WERI-Rb-1 (cell line): ENCODE results near the gene HLA-DPA1.

Source experiments
- DNase-seq: peaks from one replicate; pipeline ENCODE4 v3.0.0-alpha.2; 2020
- H3K27ac ChIP-seq: fragments of 250-450 bp; sonication (Bioruptor Pico); 2 replicates; pipeline ENCODE4 v1.5.1; 2020; ENCODE audit warnings: mild to moderate bottlenecking, moderate library complexity
- H3K27me3 ChIP-seq: fragments of 250-450 bp; sonication (Bioruptor Pico); 2 replicates; pipeline ENCODE4 v1.5.1; 2021; ENCODE audit warnings: mild to moderate bottlenecking, low read depth, moderate library complexity; ENCODE audit not compliant: insufficient read depth, severe bottlenecking
- H3K36me3 ChIP-seq: fragments of 250-450 bp; sonication (Bioruptor Pico); 2 replicates; pipeline ENCODE4 v1.5.1; 2020; ENCODE audit warnings: mild to moderate bottlenecking, moderate library complexity
- H3K4me3 ChIP-seq: 2 replicates; pipeline ENCODE4 v1.5.1; 2011; ENCODE audit warnings: low read depth, mild to moderate bottlenecking, control low read depth, low read length
- H3K9me3 ChIP-seq: fragments of 250-450 bp; sonication (Bioruptor Pico); 2 replicates; pipeline ENCODE4 v1.5.1; 2021; ENCODE audit warnings: mild to moderate bottlenecking, moderate library complexity; ENCODE audit not compliant: severe bottlenecking
- TF ChIP-seq, protein P1 (sequence below): IDR thresholded peaks from 2 replicates; pipeline ENCODE4 v1.5.1; 2011; ENCODE audit warnings: low read depth, mild to moderate bottlenecking, control low read depth, inconsistent platforms, low read length

HLA-DPA1 gene

DNA sequence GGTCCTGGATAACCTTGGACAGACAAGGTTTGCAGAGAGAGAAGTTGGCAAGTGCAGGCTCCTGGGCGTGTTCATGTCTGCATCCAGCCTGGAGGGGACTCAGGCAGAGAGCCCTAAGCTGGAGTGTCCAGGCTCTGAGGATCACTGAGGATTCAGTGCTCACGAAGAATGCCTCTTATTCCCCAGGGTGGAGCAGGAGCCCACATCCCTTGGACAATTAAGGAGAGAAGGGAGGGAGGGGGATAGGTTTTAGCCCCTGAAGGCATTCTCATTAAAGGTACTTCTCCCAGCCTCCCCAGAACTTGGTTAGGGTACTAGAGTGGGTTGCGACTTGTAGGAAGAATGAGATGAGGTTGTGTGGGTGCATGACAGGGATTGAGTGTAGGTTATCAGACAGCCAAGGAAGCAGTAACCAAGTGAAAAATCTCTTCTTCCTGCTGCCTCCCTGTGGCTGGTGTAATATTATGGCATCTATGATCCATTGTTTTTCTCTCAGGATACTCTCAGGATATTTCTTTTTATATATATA, 3.0 kb upstream of the HLA-DPA1 start:
- H3K4me3 ChIP-seq, result no peak overlapping the region
- no peaks in the 10 kb centered on the region for H3K27me3 ChIP-seq
- H3K27ac ChIP-seq, result no peak overlapping the region
- no peaks in the 10 kb centered on the region for H3K9me3 ChIP-seq
- DNase-seq, result no peak
- TF ChIP-seq, protein P1, sequence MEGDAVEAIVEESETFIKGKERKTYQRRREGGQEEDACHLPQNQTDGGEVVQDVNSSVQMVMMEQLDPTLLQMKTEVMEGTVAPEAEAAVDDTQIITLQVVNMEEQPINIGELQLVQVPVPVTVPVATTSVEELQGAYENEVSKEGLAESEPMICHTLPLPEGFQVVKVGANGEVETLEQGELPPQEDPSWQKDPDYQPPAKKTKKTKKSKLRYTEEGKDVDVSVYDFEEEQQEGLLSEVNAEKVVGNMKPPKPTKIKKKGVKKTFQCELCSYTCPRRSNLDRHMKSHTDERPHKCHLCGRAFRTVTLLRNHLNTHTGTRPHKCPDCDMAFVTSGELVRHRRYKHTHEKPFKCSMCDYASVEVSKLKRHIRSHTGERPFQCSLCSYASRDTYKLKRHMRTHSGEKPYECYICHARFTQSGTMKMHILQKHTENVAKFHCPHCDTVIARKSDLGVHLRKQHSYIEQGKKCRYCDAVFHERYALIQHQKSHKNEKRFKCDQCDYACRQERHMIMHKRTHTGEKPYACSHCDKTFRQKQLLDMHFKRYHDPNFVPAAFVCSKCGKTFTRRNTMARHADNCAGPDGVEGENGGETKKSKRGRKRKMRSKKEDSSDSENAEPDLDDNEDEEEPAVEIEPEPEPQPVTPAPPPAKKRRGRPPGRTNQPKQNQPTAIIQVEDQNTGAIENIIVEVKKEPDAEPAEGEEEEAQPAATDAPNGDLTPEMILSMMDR, result no peak
- no peaks in the 10 kb centered on the region for H3K36me3 ChIP-seq

DNA sequence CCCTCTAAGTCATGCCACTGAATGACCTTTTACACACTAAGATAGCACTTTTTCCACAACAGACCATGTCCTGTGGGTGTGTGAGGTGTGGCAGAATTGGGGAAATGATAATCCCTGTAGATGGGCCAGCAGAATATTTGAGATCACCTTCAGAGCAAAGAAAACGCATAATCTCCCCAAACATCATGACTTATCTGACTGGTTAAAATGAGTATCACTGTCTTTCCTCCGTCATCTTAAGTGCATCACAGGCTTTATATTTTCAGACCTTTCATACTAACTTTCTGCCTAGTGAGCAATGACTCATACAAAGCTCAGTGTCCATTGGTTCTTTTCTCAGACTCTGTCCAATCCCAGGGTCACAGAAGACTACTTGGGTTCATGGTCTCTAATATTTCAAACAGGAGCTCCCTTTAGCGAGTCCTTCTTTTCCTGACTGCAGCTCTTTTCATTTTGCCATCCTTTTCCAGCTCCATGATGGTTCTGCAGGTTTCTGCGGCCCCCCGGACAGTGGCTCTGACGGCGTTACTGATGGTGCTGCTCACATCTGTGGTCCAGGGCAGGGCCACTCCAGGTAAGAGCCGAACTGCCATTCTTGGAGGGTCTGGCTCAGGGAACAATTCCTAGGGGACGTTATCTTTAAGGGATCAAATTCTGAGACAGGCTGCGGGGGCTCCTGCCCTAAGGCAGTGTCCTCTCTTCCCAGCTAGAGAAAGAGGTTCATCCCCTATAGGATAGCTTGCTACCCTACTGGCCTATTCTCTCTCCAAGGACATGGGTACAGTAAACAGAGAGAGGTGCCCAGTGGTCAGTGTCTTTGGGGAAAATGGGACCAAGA, 2.3 kb upstream of the HLA-DPA1 start, which contains the start of gene HLA-DPB1:
Gene HLA-DPB1 (plus strand): TSS at position 423 of the 838 bp plus-strand sequence. CDS start 52 bp downstream, at position 475.
- no peak for DNase-seq
- Histone ChIP-seq H3K27ac (no peak within 1 kb of the TSS), H3K4me3 (no peak within 1 kb of the TSS), H3K36me3 (no peaks in the 10 kb centered on the region), H3K9me3 (no peaks in the 10 kb centered on the region), H3K27me3 (no peaks in the 10 kb centered on the region)
- TF ChIP-seq, protein P1, result no peak

DNA sequence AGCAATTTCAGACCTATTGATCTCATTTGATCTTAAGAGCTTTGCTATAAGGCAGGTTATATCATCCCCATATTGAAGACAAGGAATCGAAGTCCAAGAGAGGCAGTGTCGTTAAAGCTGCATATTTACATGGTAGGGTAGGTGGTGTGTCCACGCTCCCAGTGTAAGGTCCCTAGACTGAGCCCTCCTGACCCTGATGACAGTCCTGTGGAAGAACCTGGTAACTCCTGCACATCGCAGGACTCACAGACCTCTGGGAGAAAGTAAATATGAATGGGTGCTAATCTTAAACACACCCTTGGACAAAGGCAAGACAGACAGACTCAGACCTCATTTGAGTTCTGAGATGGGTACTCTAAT, 1.7 kb upstream of the HLA-DPA1 start:
- no peaks in the 10 kb centered on the region for H3K9me3 ChIP-seq
- no peak overlapping the region for H3K27ac ChIP-seq
- H3K27me3 ChIP-seq, result no peaks in the 10 kb centered on the region
- no peaks in the 10 kb centered on the region for H3K36me3 ChIP-seq
- no peak overlapping the region for H3K4me3 ChIP-seq
- TF ChIP-seq, protein P1, result no peak
- DNase-seq, result no peak

DNA sequence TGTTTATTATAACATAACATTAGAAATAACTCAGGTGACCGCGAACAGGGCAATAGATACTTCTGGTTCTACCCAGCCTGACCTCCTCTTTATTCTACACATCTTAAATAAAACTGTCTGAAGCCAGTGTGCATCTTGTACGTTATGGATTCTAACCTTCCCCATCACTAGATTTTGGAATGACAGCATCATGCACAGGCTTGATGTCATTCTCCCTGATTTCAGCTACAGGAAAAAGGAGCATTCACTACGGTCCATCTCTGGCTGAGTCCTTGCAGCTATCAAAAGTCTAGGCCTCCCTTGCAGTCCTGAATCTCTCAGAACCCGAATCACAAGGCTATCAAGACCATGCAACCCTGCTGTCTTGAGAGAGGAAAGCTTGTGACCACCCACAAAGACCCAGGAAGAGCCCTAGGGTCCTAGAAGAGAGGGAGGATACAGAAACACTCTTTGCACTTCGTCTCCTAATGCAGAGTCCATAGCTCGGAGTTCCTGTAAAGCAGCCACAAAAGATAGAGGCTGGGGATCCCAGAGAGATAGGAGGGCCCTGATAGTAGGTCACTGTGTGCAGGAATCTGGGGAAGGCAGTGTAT, 845 bp downstream of the HLA-DPA1 start:
- H3K36me3 ChIP-seq, result no peaks in the 10 kb centered on the region
- H3K27me3 ChIP-seq, result no peaks in the 10 kb centered on the region
- DNase-seq, result no peak
- H3K9me3 ChIP-seq, result no peaks in the 10 kb centered on the region
- no peak overlapping the region for H3K4me3 ChIP-seq
- TF ChIP-seq, protein P1, result no peak
- no peak overlapping the region for H3K27ac ChIP-seq

DNA sequence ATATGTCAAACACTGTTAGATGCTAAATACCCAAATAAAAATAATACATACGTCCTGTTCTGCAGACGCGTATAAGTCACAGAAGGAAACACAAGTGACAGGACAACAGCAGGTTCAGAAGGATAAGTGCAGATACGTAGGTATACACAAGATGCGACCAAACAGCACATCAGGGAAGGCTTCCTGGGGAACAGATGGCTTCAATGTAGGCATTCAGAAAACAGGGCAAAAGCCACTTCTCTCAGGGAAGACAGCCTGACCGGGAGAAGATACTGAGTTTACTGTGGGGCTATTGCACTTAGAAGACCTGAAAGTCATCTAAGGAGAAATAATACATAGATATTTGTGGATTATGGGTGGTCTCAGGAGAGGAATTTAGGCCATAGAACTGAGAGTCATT, 1.9 kb downstream of the HLA-DPA1 start:
- TF ChIP-seq, protein P1, result no peak
- H3K27ac ChIP-seq, result no peak overlapping the region
- no peaks in the 10 kb centered on the region for H3K9me3 ChIP-seq
- H3K36me3 ChIP-seq, result no peaks in the 10 kb centered on the region
- DNase-seq, result no peak
- no peak overlapping the region for H3K4me3 ChIP-seq
- no peaks in the 10 kb centered on the region for H3K27me3 ChIP-seq
